ENCODE measurements around the gene OXTR. TPM values are rescaled to one million over a fixed set of nuclear protein-coding genes. Genes with fewer than 3 reads are reported as not detected.

The OXTR gene
- total RNA-seq, 1 experiment from 2014 or later: 21.5 TPM

GRCh38 chr3:8760506-8760905 is 8.9 kb downstream of the OXTR start:
- Histone ChIP-seq H3K4me3 (ENCODE audit: low read length) (no peak overlapping the region), H4K20me1 (ENCODE audit: low read length) (no peaks in the 10 kb centered on the region), H2AFZ (ENCODE audit: low read length) (no peak overlapping the region), H3K4me1 (ENCODE audit: insufficient read depth, low read length) (peaks cover 2% of the 10 kb centered on the region; the same call in 1 of the 2 replicates), H3F3A (ENCODE audit: low read length, unreplicated experiment) (no peaks in the 10 kb centered on the region), H3K27ac (ENCODE audit: low read length) (no peak overlapping the region), H3K9ac (ENCODE audit: low read length) (no peak overlapping the region), H3K36me3 (ENCODE audit: low read depth, low read length) (no peaks in the 10 kb centered on the region), H3K79me2 (ENCODE audit: low read length) (no peaks in the 10 kb centered on the region), H3K9me3 (ENCODE audit: low read length) (no peaks in the 10 kb centered on the region), H3K27me3 (ENCODE audit: low read length) (no peaks in the 10 kb centered on the region), H3K9me2 (replicated peaks; ENCODE audit: low read length) (no peaks in the 10 kb centered on the region), H3K4me2 (ENCODE audit: low read length) (no peak overlapping the region)
- intact Hi-C loops (cut with micrococcal nuclease): no loop called here
- no peak for TF ChIP-seq CTCF (conservative IDR thresholded peaks at IDR 0.05; ENCODE audit: low read depth, low read length)
- TF ChIP-seq EZH2 (IDR thresholded peaks at IDR 0.05; ENCODE audit: low read length, unreplicated experiment): no peak
- TF ChIP-seq EZH2phosphoT487 (IDR thresholded peaks at IDR 0.05; ENCODE audit: borderline replicate concordance, low read length): no peak
- no TSS peak for BruUV-seq (replicated peaks)
- ATAC-seq (no peak), DNase-seq (no peak)
- ChIA-PET POLR2A (ENCODE audit: unreplicated experiment) (no interaction called here), CTCF (no interaction called here)

- Histone ChIP-seq H3K36me3 (ENCODE audit: low read depth, low read length) (no peaks in the 10 kb centered on the region), H3K4me3 (ENCODE audit: low read length) (no peak overlapping the region), H3K4me1 (ENCODE audit: insufficient read depth, low read length) (no peaks in the 10 kb centered on the region), H3K4me2 (ENCODE audit: low read length) (no peak overlapping the region), H2AFZ (ENCODE audit: low read length) (no peak overlapping the region), H4K20me1 (ENCODE audit: low read length) (no peaks in the 10 kb centered on the region), H3K9me3 (ENCODE audit: low read length) (no peaks in the 10 kb centered on the region), H3K9me2 (replicated peaks; ENCODE audit: low read length) (no peaks in the 10 kb centered on the region), H3K9ac (ENCODE audit: low read length) (no peak overlapping the region), H3F3A (ENCODE audit: low read length, unreplicated experiment) (no peaks in the 10 kb centered on the region), H3K79me2 (ENCODE audit: low read length) (no peaks in the 10 kb centered on the region), H3K27me3 (ENCODE audit: low read length) (no peaks in the 10 kb centered on the region), H3K27ac (ENCODE audit: low read length) (no peak overlapping the region)
- no peak for TF ChIP-seq CTCF (conservative IDR thresholded peaks at IDR 0.05; ENCODE audit: low read depth, low read length)
- no peak for TF ChIP-seq EZH2phosphoT487 (IDR thresholded peaks at IDR 0.05; ENCODE audit: borderline replicate concordance, low read length)
- TF ChIP-seq EZH2 (IDR thresholded peaks at IDR 0.05; ENCODE audit: low read length, unreplicated experiment): no peak
- ChIA-PET POLR2A (ENCODE audit: unreplicated experiment) (no interaction called here), CTCF (no interaction called here)
- intact Hi-C loops (cut with micrococcal nuclease): no loop called here
- DNase-seq (no peak), ATAC-seq (no peak)
- BruUV-seq (replicated peaks): no TSS peak
Measured at GRCh38 chr3:8760091-8760490, 9.3 kb downstream of the OXTR start.

DNA sequence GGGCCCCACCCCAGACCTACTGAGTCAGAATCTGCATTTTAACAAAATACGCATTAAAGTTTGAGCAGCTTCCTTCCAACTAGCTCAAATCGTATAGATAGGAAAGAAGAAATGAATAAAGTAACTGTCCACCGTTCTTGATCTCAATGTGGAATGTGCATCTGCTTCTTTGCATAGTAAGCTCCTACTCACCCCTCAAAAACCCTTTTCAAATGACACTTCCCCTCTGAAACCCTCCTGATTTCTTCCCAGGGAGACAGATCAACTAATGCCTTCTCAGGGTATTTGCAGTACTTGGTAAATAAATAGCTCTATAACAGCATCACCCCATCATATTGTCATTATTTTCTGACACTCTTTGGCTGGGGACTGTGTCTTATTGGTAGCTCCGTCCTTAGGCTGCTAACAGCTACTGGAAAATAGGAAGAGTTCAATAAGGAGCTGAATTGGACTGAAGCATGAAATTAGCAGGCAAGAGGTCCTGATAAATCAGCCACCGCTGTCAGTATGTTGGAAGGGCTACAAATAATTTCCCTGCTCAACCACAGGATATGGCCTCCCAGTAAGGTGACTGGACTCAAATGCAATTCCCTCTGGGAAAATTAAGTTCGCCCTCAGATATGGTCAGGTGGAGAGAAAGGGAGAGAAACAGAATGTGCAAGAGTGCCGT is 10.2 kb downstream of the OXTR start:
- Histone ChIP-seq H2AFZ (ENCODE audit: low read length) (no peak overlapping the region), H3K9me3 (ENCODE audit: low read length) (no peaks in the 10 kb centered on the region), H3K79me2 (ENCODE audit: low read length) (no peaks in the 10 kb centered on the region), H3K9me2 (replicated peaks; ENCODE audit: low read length) (no peaks in the 10 kb centered on the region), H3K27me3 (ENCODE audit: low read length) (no peaks in the 10 kb centered on the region), H3F3A (ENCODE audit: low read length, unreplicated experiment) (no peaks in the 10 kb centered on the region), H3K4me2 (ENCODE audit: low read length) (no peak overlapping the region), H3K4me3 (ENCODE audit: low read length) (no peak overlapping the region), H3K27ac (ENCODE audit: low read length) (no peak overlapping the region), H4K20me1 (ENCODE audit: low read length) (no peaks in the 10 kb centered on the region), H3K36me3 (ENCODE audit: low read depth, low read length) (no peaks in the 10 kb centered on the region), H3K4me1 (ENCODE audit: insufficient read depth, low read length) (no peaks in the 10 kb centered on the region), H3K9ac (ENCODE audit: low read length) (no peak overlapping the region)
- ATAC-seq: no peak
- CTCF ChIA-PET: no interaction called here
- POLR2A ChIA-PET (ENCODE audit: unreplicated experiment): no interaction called here
- intact Hi-C loops (cut with micrococcal nuclease): no loop called here
- TF ChIP-seq EZH2 (IDR thresholded peaks at IDR 0.05; ENCODE audit: low read length, unreplicated experiment) (no peak), EZH2phosphoT487 (IDR thresholded peaks at IDR 0.05; ENCODE audit: borderline replicate concordance, low read length) (no peak), CTCF (conservative IDR thresholded peaks at IDR 0.05; ENCODE audit: low read depth, low read length) (no peak)
- no peak for DNase-seq
- BruUV-seq (replicated peaks): no TSS peak

Measured in PC-3 (cell line).